Limb (tissue), 2 donors: ENCODE results near the gene GNAS-AS1.
"Not testable (repeated sequence)": the region's sequence is repeated elsewhere in the genome, so short reads cannot be mapped to it uniquely, and the experiment has no call there.

Experiments used
- DNase-seq, 2 donors: peaks; one replicate each; pipeline ENCODE4 v3.0.0-alpha.2; 2016; ENCODE audit errors: extremely low spot score in 2 of 2

Gene GNAS-AS1

GRCh38 chr20:58836616-58837204 is 14.0 kb downstream of the GNAS-AS1 start:
- DNase-seq = no peak

- no peak for DNase-seq
These were observed 15.5 kb downstream of the GNAS-AS1 start for GRCh38 chr20:58835231-58835630.

GRCh38 chr20:58833921-58834320 is 16.8 kb downstream of the GNAS-AS1 start:
- DNase-seq = no peak

- DNase-seq = no peak
These were observed 18.2 kb downstream of the GNAS-AS1 start for GRCh38 chr20:58832457-58832856.

- DNase-seq = no peak
These were observed 21.2 kb downstream of the GNAS-AS1 start for GRCh38 chr20:58829531-58829941.

GRCh38 chr20:58828804-58829203 is 21.9 kb downstream of the GNAS-AS1 start:
- DNase-seq = not testable (repeated sequence)

- no peak for DNase-seq
These were observed 22.6 kb downstream of the GNAS-AS1 start for GRCh38 chr20:58828136-58828535.

- no peak for DNase-seq
These were observed 24.4 kb downstream of the GNAS-AS1 start for GRCh38 chr20:58826271-58826670.

- no peak for DNase-seq
These were observed 25.3 kb downstream of the GNAS-AS1 start for GRCh38 chr20:58825450-58825849.

GRCh38 chr20:58824843-58825242 is 25.9 kb downstream of the GNAS-AS1 start:
- DNase-seq = no peak

GRCh38 chr20:58822748-58823730 is 27.7 kb downstream of the GNAS-AS1 start:
- peak in 1 of 2 donors; percentile 53 for DNase-seq

GRCh38 chr20:58822149-58822548 is 28.6 kb downstream of the GNAS-AS1 start:
- peak; percentile 43 to 53 for DNase-seq

- DNase-seq = not testable (repeated sequence)
These were observed 30.2 kb downstream of the GNAS-AS1 start for GRCh38 chr20:58820515-58820914.

GRCh38 chr20:58819921-58820320 is 30.8 kb downstream of the GNAS-AS1 start:
- DNase-seq = no peak

GRCh38 chr20:58818586-58819285 is 32.0 kb downstream of the GNAS-AS1 start:
- DNase-seq = no peak

GRCh38 chr20:58817748-58818147 is 33.0 kb downstream of the GNAS-AS1 start:
- no peak for DNase-seq

- DNase-seq = no peak
These were observed 33.6 kb downstream of the GNAS-AS1 start for GRCh38 chr20:58816957-58817651.

- no peak for DNase-seq
These were observed 34.7 kb downstream of the GNAS-AS1 start for GRCh38 chr20:58816051-58816450.

- no peak for DNase-seq
These were observed 35.3 kb downstream of the GNAS-AS1 start for GRCh38 chr20:58815448-58815847.

- no peak for DNase-seq
These were observed 37.3 kb downstream of the GNAS-AS1 start for GRCh38 chr20:58813369-58813768.

- no peak for DNase-seq
These were observed 39.4 kb downstream of the GNAS-AS1 start for GRCh38 chr20:58811334-58811733.
